ENCODE results near the gene CTSH. TPM values are rescaled to one million over a fixed set of nuclear protein-coding genes. Genes with fewer than 3 reads are reported as not detected.

The CTSH gene
- total RNA-seq, 1 experiment from 2014 or later, result 178 TPM

- intact Hi-C loops (cut with micrococcal nuclease; ENCODE audit: unreplicated experiment), result no loop called here
- CTCF ChIA-PET, result interaction anchor here (0.6 to 0.7 kb wide), 2 partner anchors 103 to 1597 kb away, joined by 3 to 7 read pairs; no protein-coding TSS in a partner anchor
These were observed 22.9 kb downstream of the CTSH start for GRCh38 chr15:78921940-78922339.

DNA sequence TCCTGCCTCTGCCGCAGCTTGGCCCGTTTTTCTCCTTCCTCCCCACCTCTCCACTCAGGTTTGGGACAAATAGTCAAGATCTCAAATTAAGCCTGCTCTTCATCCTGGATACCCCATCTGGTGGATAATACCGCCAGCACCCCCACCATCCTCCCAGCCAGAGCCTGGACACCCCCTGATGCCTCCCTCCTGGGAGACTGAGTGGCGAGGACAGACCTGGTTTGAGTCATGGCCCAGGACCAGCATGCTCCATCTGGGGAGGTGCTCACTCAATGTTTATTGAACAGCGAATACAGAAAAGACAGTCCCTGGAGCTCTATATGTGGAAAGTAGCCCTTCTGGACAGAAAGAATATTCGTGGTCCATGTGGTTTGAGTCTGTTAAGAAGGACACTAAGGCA, 23.3 kb downstream of the CTSH start:
- TF ChIP-seq TCF7L2 (IDR thresholded peaks at IDR 0.05; ENCODE audit: low read depth, low read length) (no peak), SIN3A (IDR thresholded peaks at IDR 0.05; ENCODE audit: borderline replicate concordance, insufficient read depth, low read depth, low read length) (no peak), POLR2AphosphoS5 (IDR thresholded peaks at IDR 0.05; ENCODE audit: low read depth, low read length) (no peak)
- TF ChIP-seq, protein P1, sequence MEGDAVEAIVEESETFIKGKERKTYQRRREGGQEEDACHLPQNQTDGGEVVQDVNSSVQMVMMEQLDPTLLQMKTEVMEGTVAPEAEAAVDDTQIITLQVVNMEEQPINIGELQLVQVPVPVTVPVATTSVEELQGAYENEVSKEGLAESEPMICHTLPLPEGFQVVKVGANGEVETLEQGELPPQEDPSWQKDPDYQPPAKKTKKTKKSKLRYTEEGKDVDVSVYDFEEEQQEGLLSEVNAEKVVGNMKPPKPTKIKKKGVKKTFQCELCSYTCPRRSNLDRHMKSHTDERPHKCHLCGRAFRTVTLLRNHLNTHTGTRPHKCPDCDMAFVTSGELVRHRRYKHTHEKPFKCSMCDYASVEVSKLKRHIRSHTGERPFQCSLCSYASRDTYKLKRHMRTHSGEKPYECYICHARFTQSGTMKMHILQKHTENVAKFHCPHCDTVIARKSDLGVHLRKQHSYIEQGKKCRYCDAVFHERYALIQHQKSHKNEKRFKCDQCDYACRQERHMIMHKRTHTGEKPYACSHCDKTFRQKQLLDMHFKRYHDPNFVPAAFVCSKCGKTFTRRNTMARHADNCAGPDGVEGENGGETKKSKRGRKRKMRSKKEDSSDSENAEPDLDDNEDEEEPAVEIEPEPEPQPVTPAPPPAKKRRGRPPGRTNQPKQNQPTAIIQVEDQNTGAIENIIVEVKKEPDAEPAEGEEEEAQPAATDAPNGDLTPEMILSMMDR (IDR thresholded peaks at IDR 0.05), result no peak
- TF ChIP-seq, protein P2, sequence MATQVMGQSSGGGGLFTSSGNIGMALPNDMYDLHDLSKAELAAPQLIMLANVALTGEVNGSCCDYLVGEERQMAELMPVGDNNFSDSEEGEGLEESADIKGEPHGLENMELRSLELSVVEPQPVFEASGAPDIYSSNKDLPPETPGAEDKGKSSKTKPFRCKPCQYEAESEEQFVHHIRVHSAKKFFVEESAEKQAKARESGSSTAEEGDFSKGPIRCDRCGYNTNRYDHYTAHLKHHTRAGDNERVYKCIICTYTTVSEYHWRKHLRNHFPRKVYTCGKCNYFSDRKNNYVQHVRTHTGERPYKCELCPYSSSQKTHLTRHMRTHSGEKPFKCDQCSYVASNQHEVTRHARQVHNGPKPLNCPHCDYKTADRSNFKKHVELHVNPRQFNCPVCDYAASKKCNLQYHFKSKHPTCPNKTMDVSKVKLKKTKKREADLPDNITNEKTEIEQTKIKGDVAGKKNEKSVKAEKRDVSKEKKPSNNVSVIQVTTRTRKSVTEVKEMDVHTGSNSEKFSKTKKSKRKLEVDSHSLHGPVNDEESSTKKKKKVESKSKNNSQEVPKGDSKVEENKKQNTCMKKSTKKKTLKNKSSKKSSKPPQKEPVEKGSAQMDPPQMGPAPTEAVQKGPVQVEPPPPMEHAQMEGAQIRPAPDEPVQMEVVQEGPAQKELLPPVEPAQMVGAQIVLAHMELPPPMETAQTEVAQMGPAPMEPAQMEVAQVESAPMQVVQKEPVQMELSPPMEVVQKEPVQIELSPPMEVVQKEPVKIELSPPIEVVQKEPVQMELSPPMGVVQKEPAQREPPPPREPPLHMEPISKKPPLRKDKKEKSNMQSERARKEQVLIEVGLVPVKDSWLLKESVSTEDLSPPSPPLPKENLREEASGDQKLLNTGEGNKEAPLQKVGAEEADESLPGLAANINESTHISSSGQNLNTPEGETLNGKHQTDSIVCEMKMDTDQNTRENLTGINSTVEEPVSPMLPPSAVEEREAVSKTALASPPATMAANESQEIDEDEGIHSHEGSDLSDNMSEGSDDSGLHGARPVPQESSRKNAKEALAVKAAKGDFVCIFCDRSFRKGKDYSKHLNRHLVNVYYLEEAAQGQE (IDR thresholded peaks at IDR 0.05; ENCODE audit: insufficient read depth in 1 of 2, low read depth in 2 of 2, low read length in 1 of 2), result no peak
- TSS peak; percentile 15 for BruUV-seq (replicated peaks)
- no peak overlapping the region for H3K4me3 ChIP-seq (ENCODE audit: low read depth in 2 of 2, low read length in 2 of 2)
- CTCF ChIA-PET, result interaction anchor here (0.6 to 0.7 kb wide), 2 partner anchors 104 to 1598 kb away, joined by 3 to 7 read pairs; no protein-coding TSS in a partner anchor
- POLR2A ChIA-PET, result no interaction called here
- no peaks in the 10 kb centered on the region for H3K27me3 ChIP-seq (ENCODE audit: control insufficient read depth, insufficient read depth, low read length)
- peaks cover 5% of the 10 kb centered on the region for H3K36me3 ChIP-seq (ENCODE audit: control insufficient read depth, insufficient read depth, low read length)
- intact Hi-C loops (cut with micrococcal nuclease; ENCODE audit: unreplicated experiment) (no loop called here), in situ Hi-C loops (cut with HindIII; ENCODE audit: low pct_unique_long_range_greater_than_20kb, low sequenced_read_pairs) (no loop called here)
- no peak overlapping the region for H3K27ac ChIP-seq (ENCODE audit: low read length)
- H3K9me3 ChIP-seq (ENCODE audit: control insufficient read depth, insufficient read depth, low read depth, low read length), result no peaks in the 10 kb centered on the region
- no peak for DNase-seq (ENCODE audit: low read depth, low spot score)
- peaks cover 6% of the 10 kb centered on the region; the same call in 1 of the 2 replicates for H3K4me1 ChIP-seq (ENCODE audit: control insufficient read depth, insufficient read depth, low read length)
- ATAC-seq, result no peak

More at GRCh38 chr15:78921940-78922339, 22.9 kb downstream of the CTSH start:
- Histone ChIP-seq H3K4me3 (ENCODE audit: low read depth in 2 of 2, low read length in 2 of 2) (no peak overlapping the region), H3K27me3 (ENCODE audit: control insufficient read depth, insufficient read depth, low read length) (no peaks in the 10 kb centered on the region), H3K36me3 (ENCODE audit: control insufficient read depth, insufficient read depth, low read length) (peaks cover 5% of the 10 kb centered on the region), H3K9me3 (ENCODE audit: control insufficient read depth, insufficient read depth, low read depth, low read length) (no peaks in the 10 kb centered on the region), H3K4me1 (ENCODE audit: control insufficient read depth, insufficient read depth, low read length) (peaks cover 8% of the 10 kb centered on the region; the same call in 1 of the 2 replicates), H3K27ac (ENCODE audit: low read length) (no peak overlapping the region)
- TF ChIP-seq, protein P1 (IDR thresholded peaks at IDR 0.05), result no peak
- no peak for TF ChIP-seq TCF7L2 (IDR thresholded peaks at IDR 0.05; ENCODE audit: low read depth, low read length)
- DNase-seq (ENCODE audit: low read depth, low spot score) (no peak), ATAC-seq (no peak)
- POLR2A ChIA-PET, result no interaction called here
- in situ Hi-C loops (cut with HindIII; ENCODE audit: low pct_unique_long_range_greater_than_20kb, low sequenced_read_pairs), result no loop called here
- BruUV-seq (replicated peaks), result no TSS peak

All from Panc1 (cell line).